GM23338 (cell line): ENCODE measurements around the gene RPEL1. TPM values are rescaled to one million over a fixed set of nuclear protein-coding genes. Genes with fewer than 3 reads are reported as not detected.
A peak's percentile ranks its signal among the peaks of the same experiment; 100 is the strongest.
"Not testable (repeated sequence)": the region's sequence is repeated elsewhere in the genome, so short reads cannot be mapped to it uniquely, and the experiment has no call there.

ENCODE experiments used
- ATAC-seq: fragments of 200-7000 bp; cut with Tn5 transposase; 3 replicates; pipeline ENCODE4 v1.9.1; 2020
- DNase-seq: peaks from one replicate; pipeline ENCODE4 v3.0.0-alpha.2; 2015; ENCODE audit warnings: low spot score
- H2AFZ ChIP-seq: fragments of 200-600 bp; sonication (generic); 2 replicates; pipeline ENCODE4 v1.8.0; 2016; ENCODE audit warnings: antibody characterized with exemption, mild to moderate bottlenecking, moderate library complexity
- H3F3A ChIP-seq: fragments of 200-600 bp; sonication (generic); replicated peaks from 2 replicates; pipeline ENCODE4 v1.8.0; 2017; ENCODE audit warnings: antibody characterized with exemption, mixed run types, low read depth
- H3K27ac ChIP-seq: fragments of 200-600 bp; sonication (generic); 2 replicates; pipeline ENCODE4 v1.6.1; 2016; ENCODE audit warnings: low read depth
- H3K27me3 ChIP-seq: fragments of 200-600 bp; sonication (generic); 2 replicates; pipeline ENCODE4 v1.8.0; 2016; ENCODE audit warnings: mild to moderate bottlenecking, mixed run types, moderate library complexity; ENCODE audit not compliant: insufficient read depth
- H3K36me3 ChIP-seq: fragments of 200-600 bp; sonication (generic); 2 replicates; pipeline ENCODE4 v1.8.0; 2016; ENCODE audit warnings: mild to moderate bottlenecking; ENCODE audit not compliant: insufficient read depth
- H3K4me1 ChIP-seq: fragments of 200-600 bp; sonication (generic); 2 replicates; pipeline ENCODE4 v1.8.0; 2016; ENCODE audit warnings: mild to moderate bottlenecking, moderate library complexity; ENCODE audit not compliant: insufficient read depth
- H3K4me2 ChIP-seq: fragments of 200-600 bp; sonication (generic); 2 replicates; pipeline ENCODE4 v1.7.1; 2017; ENCODE audit warnings: mixed run types
- H3K4me3 ChIP-seq: fragments of 200-600 bp; sonication (generic); 2 replicates; pipeline ENCODE4 v1.6.1; 2016; ENCODE audit warnings: mixed run types
- H3K79me2 ChIP-seq: fragments of 200-600 bp; sonication (generic); replicated peaks from 2 replicates; pipeline ENCODE4 v1.8.0; 2017; ENCODE audit warnings: mild to moderate bottlenecking; ENCODE audit not compliant: insufficient read depth
- H3K9me2 ChIP-seq: fragments of 200-600 bp; sonication (generic); 2 replicates; pipeline ENCODE4 v1.8.0; 2017; ENCODE audit not compliant: insufficient read depth
- H4K20me1 ChIP-seq: fragments of 200-600 bp; sonication (generic); replicated peaks from 2 replicates; pipeline ENCODE4 v1.8.0; 2017; ENCODE audit warnings: mild to moderate bottlenecking; ENCODE audit not compliant: insufficient read depth
- H3K27ac Mint-ChIP-seq: 2 replicates; pipeline ENCODE4 v1.8.0; 2020; ENCODE audit warnings: inconsistent platforms, mild to moderate bottlenecking, moderate library complexity, mixed read lengths
- H3K27me3 Mint-ChIP-seq: 3 replicates; pipeline ENCODE4 v1.8.0; 2022; ENCODE audit warnings: low read depth, mild to moderate bottlenecking, moderate library complexity, mixed read lengths, inconsistent platforms; ENCODE audit not compliant: insufficient read depth, poor library complexity
- H3K36me3 Mint-ChIP-seq: 3 replicates; pipeline ENCODE4 v1.8.0; 2021; ENCODE audit warnings: low read depth, mild to moderate bottlenecking, inconsistent platforms, moderate library complexity, mixed read lengths
- H3K4me1 Mint-ChIP-seq: 3 replicates; pipeline ENCODE4 v1.8.0; 2020; ENCODE audit warnings: mild to moderate bottlenecking, inconsistent platforms, mixed read lengths
- H3K4me3 Mint-ChIP-seq: 3 replicates; pipeline ENCODE4 v1.8.0; 2021; ENCODE audit warnings: moderate library complexity, mild to moderate bottlenecking, inconsistent platforms, mixed read lengths
- H3K9me3 Mint-ChIP-seq: 3 replicates; pipeline ENCODE4 v1.8.0; 2020; ENCODE audit warnings: moderate library complexity, mild to moderate bottlenecking, inconsistent platforms, mixed read lengths
- CREB1 ChIP-seq: fragments of 250-450 bp; sonication (Bioruptor Pico); IDR thresholded peaks from 2 replicates; pipeline ENCODE4 v1.5.0; 2020; ENCODE audit warnings: low read depth, mild to moderate bottlenecking, moderate library complexity
- ZNF114 ChIP-seq: fragments of 250-450 bp; sonication (Bioruptor Pico); IDR thresholded peaks from 2 replicates; pipeline ENCODE4 v1.5.0; 2020; ENCODE audit warnings: mild to moderate bottlenecking, moderate library complexity
- ZNF331 ChIP-seq: fragments of 250-450 bp; sonication (Bioruptor Pico); IDR thresholded peaks from 2 replicates; pipeline ENCODE4 v1.5.0; 2020; ENCODE audit warnings: low read depth, mild to moderate bottlenecking, moderate library complexity
- ZNF462 ChIP-seq: fragments of 250-450 bp; sonication (Bioruptor Pico); IDR thresholded peaks from 2 replicates; pipeline ENCODE4 v1.5.0; 2020; ENCODE audit warnings: mild to moderate bottlenecking, moderate library complexity
- polyA plus RNA-seq: library from polyadenylated mRNA; unstranded; fragments of >200 nt; fragmentation: Nextera tagmentation; extraction: Ambion mirVana; gene quantifications from 2 replicates; pipeline ENCODE4 v1.2.1, GENCODE V29; 2016
- total RNA-seq: library from RNA; depleted of rRNA; stranded (reverse); fragments of >200 nt; shearing (Covaris generic); gene quantifications from 2 replicates; pipeline ENCODE4 v1.2.3, GENCODE V29; 2014
- TF ChIP-seq, protein P1 (sequence below), 2 experiments: fragments of 200-600 bp in 1 of 2; sonication (generic) in 1 of 2; conservative IDR thresholded peaks; 2 replicates each; pipeline versions ENCODE4 v1.5.1 to v1.6.1; 2016 to 2017; ENCODE audit warnings: antibody characterized with exemption in 2 of 2, low read depth in 2 of 2, mild to moderate bottlenecking in 2 of 2, moderate library complexity in 1 of 2

The RPEL1 gene
- total and polyA plus RNA-seq, 2 experiments from 2014 or later, result not detected

- Mint-ChIP-seq H3K9me3 (peaks cover 35% of the 10 kb centered on the region), H3K36me3 (peaks cover 20% of the 10 kb centered on the region; the same call in 2 of the 3 replicates)
- not testable (repeated sequence) for H2AFZ ChIP-seq, ATAC-seq, H4K20me1 ChIP-seq, H3K4me3 ChIP-seq, H3K4me3 Mint-ChIP-seq, H3K4me1 ChIP-seq, H3K9me2 ChIP-seq, H3K27me3 ChIP-seq, H3K27ac ChIP-seq, H3K4me2 ChIP-seq, H3K36me3 ChIP-seq, H3K27ac Mint-ChIP-seq, H3K79me2 ChIP-seq, H3K4me1 Mint-ChIP-seq, H3F3A ChIP-seq, DNase-seq, H3K27me3 Mint-ChIP-seq
Observed at GRCh38 chr10:103258928-103259327, 13.2 kb downstream of the RPEL1 start.

GRCh38 chr10:103259989-103260388, 14.3 kb downstream of the RPEL1 start:
- DNase-seq, result no peak
- no peak for TF ChIP-seq ZNF114 (CRISPR knock-in tag)
- no peak for TF ChIP-seq CREB1 (CRISPR knock-in tag)
- no peak for TF ChIP-seq ZNF462 (CRISPR knock-in tag)
- TF ChIP-seq ZNF331 (CRISPR knock-in tag), result no peak
- TF ChIP-seq, protein P1, sequence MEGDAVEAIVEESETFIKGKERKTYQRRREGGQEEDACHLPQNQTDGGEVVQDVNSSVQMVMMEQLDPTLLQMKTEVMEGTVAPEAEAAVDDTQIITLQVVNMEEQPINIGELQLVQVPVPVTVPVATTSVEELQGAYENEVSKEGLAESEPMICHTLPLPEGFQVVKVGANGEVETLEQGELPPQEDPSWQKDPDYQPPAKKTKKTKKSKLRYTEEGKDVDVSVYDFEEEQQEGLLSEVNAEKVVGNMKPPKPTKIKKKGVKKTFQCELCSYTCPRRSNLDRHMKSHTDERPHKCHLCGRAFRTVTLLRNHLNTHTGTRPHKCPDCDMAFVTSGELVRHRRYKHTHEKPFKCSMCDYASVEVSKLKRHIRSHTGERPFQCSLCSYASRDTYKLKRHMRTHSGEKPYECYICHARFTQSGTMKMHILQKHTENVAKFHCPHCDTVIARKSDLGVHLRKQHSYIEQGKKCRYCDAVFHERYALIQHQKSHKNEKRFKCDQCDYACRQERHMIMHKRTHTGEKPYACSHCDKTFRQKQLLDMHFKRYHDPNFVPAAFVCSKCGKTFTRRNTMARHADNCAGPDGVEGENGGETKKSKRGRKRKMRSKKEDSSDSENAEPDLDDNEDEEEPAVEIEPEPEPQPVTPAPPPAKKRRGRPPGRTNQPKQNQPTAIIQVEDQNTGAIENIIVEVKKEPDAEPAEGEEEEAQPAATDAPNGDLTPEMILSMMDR (conservative IDR thresholded peaks at IDR 0.05; ENCODE audit: low read depth in 2 of 2), result peak in 1 of 2 experiments; percentile 10; a peak in 1 of 4 replicates
- Histone ChIP-seq H3K4me2 (no peak overlapping the region), H3K4me1 (no peaks in the 10 kb centered on the region), H3K36me3 (no peaks in the 10 kb centered on the region; the same call in 1 of the 2 replicates), H3K27ac (no peak overlapping the region), H3K4me3 (no peak overlapping the region), H3K27me3 (no peaks in the 10 kb centered on the region), H2AFZ (no peak overlapping the region), H4K20me1 (no peaks in the 10 kb centered on the region), H3F3A (no peaks in the 10 kb centered on the region), H3K79me2 (no peaks in the 10 kb centered on the region), H3K9me2 (no peaks in the 10 kb centered on the region)
- Mint-ChIP-seq H3K36me3 (peaks cover 20% of the 10 kb centered on the region; the same call in 2 of the 3 replicates), H3K27me3 (peaks cover 2% of the 10 kb centered on the region), H3K4me1 (no peaks in the 10 kb centered on the region; the same call in 2 of the 3 replicates), H3K9me3 (peaks cover 35% of the 10 kb centered on the region), H3K4me3 (no peak overlapping the region), H3K27ac (no peak overlapping the region)
- ATAC-seq, result no peak
